ENCODE data around the gene SIX4. TPM values are rescaled to one million over a fixed set of nuclear protein-coding genes. Genes with fewer than 3 reads are reported as not detected.

SIX4 gene
- total RNA-seq, 4 donors from 2014 or later = 0.32 to 0.55 TPM; not detected in 2

DNA sequence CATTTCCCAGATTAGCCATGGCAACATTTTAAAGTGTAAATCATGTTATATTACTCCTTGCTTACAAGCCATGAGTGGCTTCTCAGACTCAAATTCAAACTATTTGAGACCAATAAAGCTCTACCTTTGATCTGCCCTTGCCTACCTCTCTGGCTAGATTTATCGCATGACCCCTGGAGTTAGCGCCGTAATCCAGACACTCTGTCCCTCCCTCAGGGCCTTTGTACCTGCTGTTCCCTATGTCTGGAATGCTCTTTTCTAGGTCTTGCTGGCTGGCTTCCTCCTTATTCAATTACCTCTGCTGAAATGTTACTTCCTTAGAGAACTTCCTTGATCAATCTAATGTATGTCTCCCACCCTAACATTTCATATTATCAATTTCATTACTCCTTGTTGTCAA is 16.3 kb downstream of the SIX4 start:
- Histone ChIP-seq H3K27ac (no peak overlapping the region), H3K36me3 (no peaks in the 10 kb centered on the region), H3K4me1 (no peaks in the 10 kb centered on the region), H3K4me3 (no peak overlapping the region), H3K9me3 (no peaks in the 10 kb centered on the region), H3K27me3 (peaks cover 5% of the 10 kb centered on the region)
- intact Hi-C loops (cut with DNase I; ENCODE audit: low total_unique reads) = no loop called here
- DNase-seq = no peak
- in situ Hi-C loops (cut with MboI; ENCODE audit: low pct_ligation_motif_present in 1 of 4, low pct_unique_long_range_greater_than_20kb in 1 of 4, low sequenced_read_pairs in 3 of 4) = no loop called here
- 87 to 93% methylated on average over 3 of the region's 3 CpGs for WGBS, 2 donors (ENCODE audit: low coverage in 1 of 2)
- TF ChIP-seq, protein P1, sequence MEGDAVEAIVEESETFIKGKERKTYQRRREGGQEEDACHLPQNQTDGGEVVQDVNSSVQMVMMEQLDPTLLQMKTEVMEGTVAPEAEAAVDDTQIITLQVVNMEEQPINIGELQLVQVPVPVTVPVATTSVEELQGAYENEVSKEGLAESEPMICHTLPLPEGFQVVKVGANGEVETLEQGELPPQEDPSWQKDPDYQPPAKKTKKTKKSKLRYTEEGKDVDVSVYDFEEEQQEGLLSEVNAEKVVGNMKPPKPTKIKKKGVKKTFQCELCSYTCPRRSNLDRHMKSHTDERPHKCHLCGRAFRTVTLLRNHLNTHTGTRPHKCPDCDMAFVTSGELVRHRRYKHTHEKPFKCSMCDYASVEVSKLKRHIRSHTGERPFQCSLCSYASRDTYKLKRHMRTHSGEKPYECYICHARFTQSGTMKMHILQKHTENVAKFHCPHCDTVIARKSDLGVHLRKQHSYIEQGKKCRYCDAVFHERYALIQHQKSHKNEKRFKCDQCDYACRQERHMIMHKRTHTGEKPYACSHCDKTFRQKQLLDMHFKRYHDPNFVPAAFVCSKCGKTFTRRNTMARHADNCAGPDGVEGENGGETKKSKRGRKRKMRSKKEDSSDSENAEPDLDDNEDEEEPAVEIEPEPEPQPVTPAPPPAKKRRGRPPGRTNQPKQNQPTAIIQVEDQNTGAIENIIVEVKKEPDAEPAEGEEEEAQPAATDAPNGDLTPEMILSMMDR (IDR thresholded peaks at IDR 0.05) = no peak
- TF ChIP-seq POLR2A (IDR thresholded peaks at IDR 0.05) (no peak), POLR2AphosphoS5 (IDR thresholded peaks at IDR 0.05) (no peak), EP300 (IDR thresholded peaks at IDR 0.05; ENCODE audit: low read depth) (no peak)

DNA sequence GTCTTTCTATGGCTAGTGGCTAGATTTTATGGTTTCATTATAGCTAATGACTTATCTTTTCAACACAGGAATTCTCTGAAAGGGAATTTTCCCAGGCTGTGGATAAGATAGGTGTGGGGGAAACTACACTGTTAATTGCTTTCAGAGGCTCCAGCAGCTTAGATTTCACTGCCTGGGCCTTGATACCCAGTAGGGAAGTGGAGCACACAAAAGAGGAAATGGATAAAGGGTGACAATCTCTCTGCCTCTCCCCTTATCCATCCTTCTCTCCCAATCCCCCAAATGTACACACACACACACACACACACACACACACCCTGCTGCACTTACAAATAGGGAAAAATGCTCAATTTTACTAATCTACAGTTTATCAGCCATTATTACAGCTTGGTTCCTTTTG is 19.1 kb downstream of the SIX4 start:
- no peaks in the 10 kb centered on the region for H3K36me3 ChIP-seq
- H3K4me3 ChIP-seq = no peak overlapping the region
- DNase-seq = no peak
- no peaks in the 10 kb centered on the region for H3K4me1 ChIP-seq
- H3K27ac ChIP-seq = no peak overlapping the region
- H3K27me3 ChIP-seq = no peaks in the 10 kb centered on the region
- H3K9me3 ChIP-seq = peaks cover 5 to 8% of the 10 kb centered on the region in 2 donors
- in situ Hi-C loops (cut with MboI; ENCODE audit: low pct_ligation_motif_present in 1 of 4, low pct_unique_long_range_greater_than_20kb in 1 of 4, low sequenced_read_pairs in 3 of 4) = no loop called here
- no peak for TF ChIP-seq POLR2A (IDR thresholded peaks at IDR 0.05)
- no peak for TF ChIP-seq POLR2AphosphoS5 (IDR thresholded peaks at IDR 0.05)
- TF ChIP-seq, protein P1 (IDR thresholded peaks at IDR 0.05) = no peak
- TF ChIP-seq EP300 (IDR thresholded peaks at IDR 0.05; ENCODE audit: low read depth) = no peak
- intact Hi-C loops (cut with DNase I; ENCODE audit: low total_unique reads) = no loop called here

DNA sequence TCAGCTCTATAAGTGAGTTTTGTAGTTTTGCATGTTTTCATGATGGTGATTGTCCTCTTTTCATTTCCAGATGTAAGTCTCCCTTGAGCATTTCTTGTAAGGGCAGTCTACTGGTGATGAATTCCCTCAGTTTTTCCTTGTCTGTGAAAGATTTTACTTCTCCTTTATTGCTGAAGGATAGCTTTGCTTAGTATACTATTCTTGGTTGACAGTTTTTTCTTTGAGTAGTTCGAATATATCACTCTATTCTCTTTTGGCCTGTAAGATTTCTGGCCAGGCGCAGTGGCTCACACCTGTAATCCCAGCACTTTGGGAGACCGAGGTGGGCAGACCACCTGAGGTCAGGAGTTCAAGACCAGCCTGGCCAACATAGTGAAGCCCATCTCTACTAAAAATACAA is 23.6 kb downstream of the SIX4 start:
- H3K27ac ChIP-seq = no peak overlapping the region
- TF ChIP-seq, protein P1 (IDR thresholded peaks at IDR 0.05) = no peak
- TF ChIP-seq EP300 (IDR thresholded peaks at IDR 0.05; ENCODE audit: low read depth) (no peak), POLR2A (IDR thresholded peaks at IDR 0.05) (no peak), POLR2AphosphoS5 (IDR thresholded peaks at IDR 0.05) (no peak)
- H3K27me3 ChIP-seq = no peaks in the 10 kb centered on the region
- no peaks in the 10 kb centered on the region for H3K36me3 ChIP-seq
- in situ Hi-C loops (cut with MboI; ENCODE audit: low pct_ligation_motif_present in 1 of 4, low pct_unique_long_range_greater_than_20kb in 1 of 4, low sequenced_read_pairs in 3 of 4) (no loop called here), intact Hi-C loops (cut with DNase I; ENCODE audit: low total_unique reads) (no loop called here)
- H3K4me1 ChIP-seq = no peaks in the 10 kb centered on the region
- WGBS, 2 donors (ENCODE audit: low coverage in 1 of 2) = 85 to 88% methylated on average over 3 of the region's 3 CpGs
- no peak for DNase-seq
- H3K4me3 ChIP-seq = no peak overlapping the region
- H3K9me3 ChIP-seq = peaks cover 8 to 9% of the 10 kb centered on the region in 2 donors

DNA sequence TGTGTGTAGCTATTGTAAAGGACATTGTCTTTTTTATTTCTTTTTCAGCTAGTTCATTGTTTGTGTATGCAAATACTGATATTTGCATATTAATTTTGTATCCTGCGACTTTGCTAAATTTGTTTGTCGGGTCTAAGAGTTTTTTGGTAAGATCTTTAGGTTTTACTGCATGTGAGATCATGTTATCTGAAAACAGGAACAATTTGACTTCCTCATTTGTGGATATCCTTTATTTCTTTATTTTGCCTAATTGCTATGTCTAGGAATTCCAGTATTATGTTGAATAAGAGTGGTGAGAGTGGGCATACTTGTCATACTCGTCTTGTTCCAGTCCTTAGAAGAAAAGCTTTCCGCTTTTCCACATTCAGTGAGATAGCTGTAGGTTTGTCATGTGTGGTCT is 28.8 kb downstream of the SIX4 start:
- Histone ChIP-seq H3K4me1 (no peaks in the 10 kb centered on the region), H3K36me3 (no peaks in the 10 kb centered on the region)
- TF ChIP-seq POLR2AphosphoS5 (IDR thresholded peaks at IDR 0.05) = no peak
- TF ChIP-seq EP300 (IDR thresholded peaks at IDR 0.05; ENCODE audit: low read depth) = no peak
- TF ChIP-seq, protein P1 (IDR thresholded peaks at IDR 0.05) = no peak
- TF ChIP-seq POLR2A (IDR thresholded peaks at IDR 0.05) = no peak

More for the DNA sequence above, 28.8 kb downstream of the SIX4 start:
- intact Hi-C loops (cut with DNase I; ENCODE audit: low total_unique reads) (no loop called here), in situ Hi-C loops (cut with MboI; ENCODE audit: low pct_ligation_motif_present in 1 of 4, low pct_unique_long_range_greater_than_20kb in 1 of 4, low sequenced_read_pairs in 3 of 4) (no loop called here)
- Histone ChIP-seq H3K27me3 (no peaks in the 10 kb centered on the region), H3K4me3 (no peak overlapping the region), H3K27ac (no peak overlapping the region), H3K9me3 (peaks cover 2 to 6% of the 10 kb centered on the region in 2 donors)
- 71 to 74% methylated on average over 4 of the region's 4 CpGs for WGBS, 2 donors (ENCODE audit: low coverage in 1 of 2)
- no peak for DNase-seq
